Mesothelial cell of epicardium (in vitro differentiated cells): ENCODE results near the gene STARD13. TPM values are rescaled to one million over a fixed set of nuclear protein-coding genes. Genes with fewer than 3 reads are reported as not detected.

Source experiments
- DNase-seq, 2 experiments: peaks; one replicate each; pipeline ENCODE4 v3.0.0; 2021; ENCODE audit warnings: low spot score in 2 of 2; ENCODE audit not compliant: unreplicated experiment in 2 of 2
- H3K27ac Mint-ChIP-seq: 2 replicates; pipeline ENCODE4 v1.8.0; 2021; ENCODE audit warnings: mixed read lengths
- H3K27me3 Mint-ChIP-seq: 2 replicates; pipeline ENCODE4 v1.8.0; 2021; ENCODE audit warnings: low read depth, mixed read lengths
- H3K36me3 Mint-ChIP-seq: 2 replicates; pipeline ENCODE4 v1.8.0; 2021; ENCODE audit warnings: mixed read lengths
- H3K4me1 Mint-ChIP-seq: 2 replicates; pipeline ENCODE4 v1.8.0; 2021; ENCODE audit warnings: mixed read lengths
- H3K4me3 Mint-ChIP-seq: 2 replicates; pipeline ENCODE4 v1.8.0; 2021; ENCODE audit warnings: mild to moderate bottlenecking, moderate library complexity, mixed read lengths
- H3K9me3 Mint-ChIP-seq: 2 replicates; pipeline ENCODE4 v1.8.0; 2021; ENCODE audit warnings: mixed read lengths
- total RNA-seq: library from RNA; stranded (reverse); gene quantifications from 3 replicates; pipeline ENCODE4 v1.2.1, GENCODE V29; 2021
- TF ChIP-seq, protein P1 (sequence below): fragments of 200-600 bp; sonication (generic); IDR thresholded peaks from one replicate; pipeline ENCODE4 v1.5.0; 2021; ENCODE audit warnings: antibody characterized with exemption; ENCODE audit not compliant: unreplicated experiment

The STARD13 gene
- total RNA-seq, 1 donor from 2014 or later, result 23.0 TPM

DNA sequence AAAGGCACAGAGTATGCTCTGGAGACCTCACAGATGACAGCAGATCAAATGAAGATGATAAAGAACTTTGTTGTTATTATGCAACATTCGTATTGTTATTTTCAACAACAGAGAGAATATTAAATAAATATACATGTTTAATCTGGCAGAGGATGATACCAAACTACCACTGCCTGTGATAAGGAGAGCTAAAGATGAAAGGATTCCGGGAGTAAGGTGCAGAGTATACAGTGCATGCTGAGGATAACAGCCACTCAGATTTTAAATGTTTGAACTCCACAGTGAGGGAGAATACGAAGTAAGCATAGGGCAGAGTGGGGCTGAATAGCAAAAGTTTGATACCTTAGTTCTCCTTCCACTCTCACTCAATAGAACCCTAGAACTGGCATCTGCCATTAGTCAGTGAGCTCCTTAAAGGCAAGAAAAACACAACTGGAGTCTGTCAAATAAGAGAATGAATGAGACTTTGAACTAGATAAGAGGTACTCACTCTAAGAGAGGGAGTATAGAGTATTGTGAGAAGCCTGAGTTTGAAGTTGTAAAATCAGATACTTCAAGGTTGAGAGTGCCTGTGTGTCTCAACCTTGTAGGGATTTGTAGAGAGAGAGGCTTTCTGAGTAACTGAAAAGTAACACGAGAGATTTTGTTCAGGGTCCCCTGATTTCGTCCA, 78.5 kb downstream of the STARD13 start:
- no peak overlapping the region for H3K4me3 Mint-ChIP-seq
- no peak for DNase-seq
- H3K27ac Mint-ChIP-seq, result peak overlapping the region; percentile 10
- no peaks in the 10 kb centered on the region for H3K9me3 Mint-ChIP-seq
- peaks cover 43% of the 10 kb centered on the region for H3K4me1 Mint-ChIP-seq
- TF ChIP-seq, protein P1, sequence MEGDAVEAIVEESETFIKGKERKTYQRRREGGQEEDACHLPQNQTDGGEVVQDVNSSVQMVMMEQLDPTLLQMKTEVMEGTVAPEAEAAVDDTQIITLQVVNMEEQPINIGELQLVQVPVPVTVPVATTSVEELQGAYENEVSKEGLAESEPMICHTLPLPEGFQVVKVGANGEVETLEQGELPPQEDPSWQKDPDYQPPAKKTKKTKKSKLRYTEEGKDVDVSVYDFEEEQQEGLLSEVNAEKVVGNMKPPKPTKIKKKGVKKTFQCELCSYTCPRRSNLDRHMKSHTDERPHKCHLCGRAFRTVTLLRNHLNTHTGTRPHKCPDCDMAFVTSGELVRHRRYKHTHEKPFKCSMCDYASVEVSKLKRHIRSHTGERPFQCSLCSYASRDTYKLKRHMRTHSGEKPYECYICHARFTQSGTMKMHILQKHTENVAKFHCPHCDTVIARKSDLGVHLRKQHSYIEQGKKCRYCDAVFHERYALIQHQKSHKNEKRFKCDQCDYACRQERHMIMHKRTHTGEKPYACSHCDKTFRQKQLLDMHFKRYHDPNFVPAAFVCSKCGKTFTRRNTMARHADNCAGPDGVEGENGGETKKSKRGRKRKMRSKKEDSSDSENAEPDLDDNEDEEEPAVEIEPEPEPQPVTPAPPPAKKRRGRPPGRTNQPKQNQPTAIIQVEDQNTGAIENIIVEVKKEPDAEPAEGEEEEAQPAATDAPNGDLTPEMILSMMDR, result no peak
- H3K36me3 Mint-ChIP-seq, result no peaks in the 10 kb centered on the region
- no peaks in the 10 kb centered on the region for H3K27me3 Mint-ChIP-seq

GRCh38 chr13:33206425-33206824, 79.1 kb downstream of the STARD13 start:
- peaks cover 43% of the 10 kb centered on the region for H3K4me1 Mint-ChIP-seq
- TF ChIP-seq, protein P1, result no peak

GRCh38 chr13:33205804-33206221, 79.7 kb downstream of the STARD13 start:
- Mint-ChIP-seq H3K4me3 (no peak overlapping the region), H3K27me3 (no peaks in the 10 kb centered on the region), H3K27ac (peak overlapping the region; percentile 32), H3K36me3 (no peaks in the 10 kb centered on the region), H3K9me3 (no peaks in the 10 kb centered on the region), H3K4me1 (peaks cover 43% of the 10 kb centered on the region)
- no peak for DNase-seq
- TF ChIP-seq, protein P1, result no peak

More at GRCh38 chr13:33206425-33206824, 79.1 kb downstream of the STARD13 start:
- Mint-ChIP-seq H3K4me3 (no peak overlapping the region), H3K27ac (no peak overlapping the region), H3K9me3 (no peaks in the 10 kb centered on the region), H3K27me3 (no peaks in the 10 kb centered on the region), H3K36me3 (no peaks in the 10 kb centered on the region)
- DNase-seq, result no peak

- H3K27me3 Mint-ChIP-seq, result no peaks in the 10 kb centered on the region
- H3K4me3 Mint-ChIP-seq, result no peak overlapping the region
- peak overlapping the region; percentile 10 for H3K27ac Mint-ChIP-seq
- no peaks in the 10 kb centered on the region for H3K9me3 Mint-ChIP-seq
- H3K36me3 Mint-ChIP-seq, result no peaks in the 10 kb centered on the region
- DNase-seq, result no peak
- TF ChIP-seq, protein P1, result no peak
- peaks cover 43% of the 10 kb centered on the region for H3K4me1 Mint-ChIP-seq
These were observed 80.3 kb downstream of the STARD13 start for GRCh38 chr13:33205224-33205623.

GRCh38 chr13:33204130-33204927, 81.2 kb downstream of the STARD13 start:
- H3K4me3 Mint-ChIP-seq, result peak overlapping the region; percentile 9
- H3K9me3 Mint-ChIP-seq, result no peaks in the 10 kb centered on the region
- H3K27ac Mint-ChIP-seq, result peak overlapping the region; percentile 52
- H3K4me1 Mint-ChIP-seq, result peaks cover 43% of the 10 kb centered on the region
- peak in 1 of 2 experiments; percentile 51 for DNase-seq
- no peaks in the 10 kb centered on the region for H3K36me3 Mint-ChIP-seq
- H3K27me3 Mint-ChIP-seq, result no peaks in the 10 kb centered on the region
- TF ChIP-seq, protein P1, result no peak
